IMR-90 (cell line): Measurements from ENCODE around the gene RCL1. TPM values are rescaled to one million over a fixed set of nuclear protein-coding genes. Genes with fewer than 3 reads are reported as not detected.

Source experiments
- ATAC-seq: fragments of 200-7000 bp; cut with Tn5 transposase; 2 replicates; pipeline ENCODE4 v1.9.1; 2020; ENCODE audit warnings: low read depth, mild to moderate bottlenecking, moderate library complexity
- BruUV-seq: library from RNA; stranded (reverse); fragments of 400-500 nt; replicated peaks from 2 replicates; lab custom pipeline; 2021; lab: Mats Ljungman, UMichigan
- CTCF ChIA-PET: fragments of 300-600 bp; formaldehyde crosslinking; extraction: SDS; loops from one replicate; lab custom pipeline; 2021; ENCODE audit warnings: antibody characterized with exemption; lab: Yijun Ruan, JAX
- POLR2A ChIA-PET: fragments of 300-600 bp; sonication (Branson Sonifier 250); formaldehyde crosslinking; loops from one replicate; lab custom pipeline; 2022; ENCODE audit warnings: antibody characterized with exemption; ENCODE audit not compliant: unreplicated experiment; lab: Charles Lee
- DNase-seq: peaks from one replicate; pipeline ENCODE4 v3.0.0; 2013
- H2AFZ ChIP-seq: replicated peaks from 2 replicates; pipeline ENCODE3; 2013; ENCODE audit warnings: low read length, mild to moderate bottlenecking; ENCODE audit not compliant: poor library complexity
- H2AK5ac ChIP-seq: 2 replicates; pipeline ENCODE4 v1.6.1; 2013; ENCODE audit warnings: low read depth, low read length, inconsistent platforms
- H2AK9ac ChIP-seq: replicated peaks from 2 replicates; pipeline ENCODE3; 2013; ENCODE audit warnings: mild to moderate bottlenecking, low read depth, low read length, moderate library complexity; ENCODE audit not compliant: poor library complexity
- H2BK120ac ChIP-seq: 2 replicates; pipeline ENCODE4 v1.6.1; 2013; ENCODE audit warnings: low read depth, low read length, inconsistent platforms
- H2BK15ac ChIP-seq: 3 replicates; pipeline ENCODE4 v1.6.1; 2013; ENCODE audit warnings: low read depth, low read length, inconsistent platforms
- H2BK20ac ChIP-seq: 2 replicates; pipeline ENCODE4 v1.6.1; 2013; ENCODE audit warnings: low read depth, mild to moderate bottlenecking, inconsistent platforms, low read length, moderate library complexity
- H2BK5ac ChIP-seq: 2 replicates; pipeline ENCODE4 v1.6.1; 2013; ENCODE audit warnings: mild to moderate bottlenecking, low read depth, low read length, inconsistent platforms; ENCODE audit not compliant: poor library complexity, severe bottlenecking
- H3K14ac ChIP-seq: replicated peaks from 2 replicates; pipeline ENCODE4 v1.6.1; 2013; ENCODE audit warnings: low read depth, low read length, inconsistent platforms
- H3K18ac ChIP-seq: 2 replicates; pipeline ENCODE4 v1.6.1; 2013; ENCODE audit warnings: low read depth, low read length, control low read depth
- H3K23ac ChIP-seq: 2 replicates; pipeline ENCODE4 v1.6.1; 2013; ENCODE audit warnings: low read depth, low read length, inconsistent platforms
- H3K27ac ChIP-seq: 2 replicates; pipeline ENCODE4 v1.5.1; 2013; ENCODE audit warnings: mild to moderate bottlenecking, control low read depth, low read length; ENCODE audit not compliant: insufficient read depth
- H3K27me3 ChIP-seq: 2 replicates; pipeline ENCODE4 v1.6.1; 2013; ENCODE audit warnings: low read length; ENCODE audit not compliant: control insufficient read depth, insufficient read depth
- H3K36me3 ChIP-seq: 2 replicates; pipeline ENCODE4 v1.6.1; 2013; ENCODE audit warnings: low read length, mixed read lengths; ENCODE audit not compliant: control insufficient read depth, insufficient read depth
- H3K4ac ChIP-seq: 2 replicates; pipeline ENCODE4 v1.6.1; 2013; ENCODE audit warnings: low read depth, low read length, inconsistent platforms
- H3K4me1 ChIP-seq: 2 replicates; pipeline ENCODE4 v1.6.1; 2013; ENCODE audit warnings: low read length, mixed read lengths; ENCODE audit not compliant: control insufficient read depth, insufficient read depth
- H3K4me2 ChIP-seq: 2 replicates; pipeline ENCODE4 v1.6.1; 2013; ENCODE audit warnings: low read depth, mild to moderate bottlenecking, control low read depth, low read length, moderate library complexity
- H3K4me3 ChIP-seq: 2 replicates; pipeline ENCODE4 v1.5.1; 2013; ENCODE audit warnings: low read depth, mild to moderate bottlenecking, control low read depth, low read length, moderate library complexity; ENCODE audit not compliant: insufficient read depth
- H3K56ac ChIP-seq: 2 replicates; pipeline ENCODE4 v1.6.1; 2013; ENCODE audit warnings: low read length, inconsistent platforms; ENCODE audit not compliant: insufficient read depth; ENCODE audit errors: extremely low read depth
- H3K79me1 ChIP-seq, 2 experiments: 2 replicates each; pipeline ENCODE4 v1.6.1; 2013; ENCODE audit warnings: low read length in 2 of 2, inconsistent platforms in 1 of 2, low read depth in 1 of 2
- H3K9ac ChIP-seq: 2 replicates; pipeline ENCODE4 v1.6.1; 2013; ENCODE audit warnings: low read depth, low read length, control low read depth
- H3K9me1 ChIP-seq: 2 replicates; pipeline ENCODE4 v1.6.1; 2013; ENCODE audit warnings: low read length, inconsistent platforms; ENCODE audit not compliant: insufficient read depth
- H3K9me3 ChIP-seq: 2 replicates; pipeline ENCODE4 v1.6.1; 2013; ENCODE audit warnings: low read length; ENCODE audit not compliant: control insufficient read depth, insufficient read depth
- H4K20me1 ChIP-seq: 2 replicates; pipeline ENCODE4 v1.6.1; 2013; ENCODE audit warnings: low read length, inconsistent platforms; ENCODE audit not compliant: insufficient read depth
- H4K5ac ChIP-seq: 2 replicates; pipeline ENCODE4 v1.6.1; 2013; ENCODE audit warnings: mild to moderate bottlenecking, low read depth, low read length, control low read depth
- H4K8ac ChIP-seq, 2 experiments: 2 replicates each; pipeline ENCODE4 v1.6.1; 2013; ENCODE audit warnings: low read depth in 2 of 2, low read length in 2 of 2, control low read depth in 1 of 2, inconsistent platforms in 1 of 2
- H4K91ac ChIP-seq: 2 replicates; pipeline ENCODE4 v1.6.1; 2013; ENCODE audit warnings: low read depth, low read length, inconsistent platforms; ENCODE audit not compliant: insufficient read depth
- BHLHE40 ChIP-seq: fragments of 150-350 bp; IDR thresholded peaks from 2 replicates; pipeline ENCODE4 v1.6.1; 2016; ENCODE audit warnings: mild to moderate bottlenecking, low read depth, low read length
- CHD1 ChIP-seq: IDR thresholded peaks from 2 replicates; pipeline ENCODE4 v1.6.1; 2012; ENCODE audit warnings: low read depth, low read length, improper control_type of control experiment
- MAFK ChIP-seq: IDR thresholded peaks from 2 replicates; pipeline ENCODE4 v1.6.1; 2012; ENCODE audit warnings: low read depth, low read length, improper control_type of control experiment
- RCOR1 ChIP-seq: IDR thresholded peaks from 2 replicates; pipeline ENCODE4 v1.6.1; 2012; ENCODE audit warnings: mild to moderate bottlenecking, low read length, improper control_type of control experiment; ENCODE audit not compliant: insufficient replicate concordance
- WGBS, 2 experiments: methylation state at CpG; one replicate each; pipeline versions ENCODE4 v1.1.5 to v1.1.7; 2013; ENCODE audit warnings: missing lambda C conversion rate in 2 of 2; ENCODE audit not compliant: insufficient read length in 1 of 2; ENCODE audit errors: extremely low coverage in 2 of 2; 5-methylcytosine and 5-hydroxymethylcytosine counted together
- dilution Hi-C: fragments of 300-500 bp; cut with HindIII; formaldehyde crosslinking; loops from one replicate; pipeline ENCODE4 v1.14.3; 2018; ENCODE audit warnings: low sequenced_read_pairs; ENCODE audit not compliant: unreplicated experiment
- in situ Hi-C: fragments of 300-500 bp; cut with MboI; formaldehyde crosslinking; loops from 3 replicates; pipeline ENCODE4 v1.14.3; 2019; ENCODE audit warnings: low sequenced_read_pairs, inconsistent platforms, mixed read lengths
- intact Hi-C: fragments of 100-400 bp; cut with micrococcal nuclease; formaldehyde crosslinking; loops from 2 replicates; pipeline ENCODE4 v1.10.0; 2022
- polyA plus RNA-seq, 3 experiments: library from polyadenylated mRNA; depleted of rRNA; stranded (reverse); fragments of >200 nt; gene quantifications; 2 replicates each; pipeline ENCODE4 v1.2.3, GENCODE V29; 2012; ENCODE audit warnings: low replicate concordance in 1 of 3
- total RNA-seq: library from RNA; depleted of rRNA; stranded (reverse); fragments of >200 nt; gene quantifications from 2 replicates; pipeline ENCODE4 v1.2.3, GENCODE V29; 2012

RCL1 gene
- total and polyA plus RNA-seq, 2 of the 4 experiments (the other 2 are of a cell fraction): 12.3 to 13.8 TPM

DNA sequence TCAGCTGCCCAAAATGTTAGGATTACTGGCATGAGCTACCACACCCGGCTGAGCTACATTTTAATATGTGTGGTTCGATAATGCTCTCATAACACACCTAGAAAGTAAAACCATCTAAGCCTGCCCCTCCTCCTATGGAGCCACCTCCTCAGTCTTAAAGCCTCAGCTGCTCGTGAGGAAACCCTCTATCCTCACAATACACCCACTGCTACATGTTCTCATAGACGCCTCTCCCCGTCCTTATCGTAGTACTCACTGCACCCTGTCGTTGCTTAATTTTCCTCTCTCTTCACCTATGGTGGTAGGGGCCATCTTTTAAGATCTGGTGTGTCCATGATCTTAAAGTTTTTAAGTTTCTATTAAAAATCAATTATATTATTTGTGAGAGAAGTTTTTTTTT lies 72.9 kb downstream of the RCL1 start:
- Histone ChIP-seq H3K27ac (no peak overlapping the region), H3K9me1 (peaks cover 7% of the 10 kb centered on the region; the same call in 1 of the 2 replicates), H3K14ac (no peak overlapping the region), H2BK20ac (no peak overlapping the region), H3K56ac (no peak overlapping the region), H3K23ac (no peak overlapping the region), H3K27me3 (no peaks in the 10 kb centered on the region), H2AK5ac (no peak overlapping the region), H2BK15ac (no peak overlapping the region), H2AFZ (no peak overlapping the region), H3K4me1 (no peaks in the 10 kb centered on the region; the same call in 1 of the 2 replicates), H4K8ac (no peak overlapping the region), H3K79me1 (peaks cover 0 to 3% of the 10 kb centered on the region in 2 experiments; a peak in 1 of 4 replicates), H4K20me1 (no peaks in the 10 kb centered on the region), H3K18ac (no peak overlapping the region), H2AK9ac (no peak overlapping the region), H2BK120ac (no peak overlapping the region), H3K4me2 (no peak overlapping the region), H2BK5ac (no peak overlapping the region), H3K9ac (no peak overlapping the region), H3K4me3 (no peak overlapping the region), H3K9me3 (no peaks in the 10 kb centered on the region), H3K36me3 (no peaks in the 10 kb centered on the region), H3K4ac (no peak overlapping the region), H4K5ac (no peak overlapping the region), H4K91ac (no peak overlapping the region)
- CTCF ChIA-PET: no interaction called here
- intact Hi-C loops (no loop called here), in situ Hi-C loops (no loop called here), dilution Hi-C loops (no loop called here)
- no CpG with 5 or more reads among the region's 7 CpGs for WGBS, 2 experiments
- POLR2A ChIA-PET: interaction anchor here (0.6 kb wide), 1 partner anchor 151 kb away, joined by 8 read pairs; no protein-coding TSS in a partner anchor
- DNase-seq: no peak
- no TSS peak for BruUV-seq
- TF ChIP-seq MAFK (no peak), CHD1 (no peak), RCOR1 (no peak), BHLHE40 (no peak)
- ATAC-seq: no peak
